ENCODE measurements around the gene TBRG4.
"Not testable (repeated sequence)": the region's sequence is repeated elsewhere in the genome, so short reads cannot be mapped to it uniquely, and the experiment has no call there.

TBRG4 gene

GRCh38 chr7:45116048-45116447 lies 4.6 kb upstream of the TBRG4 start:
- no peak for DNase-seq (ENCODE audit: low spot score)

GRCh38 chr7:45114926-45115325 lies 3.4 kb upstream of the TBRG4 start:
- no peak for DNase-seq (ENCODE audit: low spot score)

GRCh38 chr7:45114257-45114656 lies 2.8 kb upstream of the TBRG4 start:
- not testable (repeated sequence) for DNase-seq (ENCODE audit: low spot score)

GRCh38 chr7:45112648-45113047 lies 1.2 kb upstream of the TBRG4 start:
- DNase-seq (ENCODE audit: low spot score): no peak

- DNase-seq (ENCODE audit: low spot score): no peak
These were observed 2.6 kb downstream of the TBRG4 start for GRCh38 chr7:45108863-45109262.

- no peak for DNase-seq (ENCODE audit: low spot score)
These were observed 4.1 kb downstream of the TBRG4 start for GRCh38 chr7:45107356-45107755.

GRCh38 chr7:45106820-45107219 lies 4.7 kb downstream of the TBRG4 start:
- DNase-seq (ENCODE audit: low spot score): no peak

- DNase-seq (ENCODE audit: low spot score): peak; percentile 13
These were observed 5.8 kb downstream of the TBRG4 start for GRCh38 chr7:45105588-45106188.

- DNase-seq (ENCODE audit: low spot score): peak; percentile 28
These were observed 6.5 kb downstream of the TBRG4 start for GRCh38 chr7:45104844-45105587.

- DNase-seq (ENCODE audit: low spot score): peak; percentile 18
These were observed 7.3 kb downstream of the TBRG4 start for GRCh38 chr7:45103958-45104843.

GRCh38 chr7:45102785-45103712 lies 8.4 kb downstream of the TBRG4 start:
- peak; percentile 20 for DNase-seq (ENCODE audit: low spot score)

- DNase-seq (ENCODE audit: low spot score): peak; percentile 15
These were observed 9.7 kb downstream of the TBRG4 start for GRCh38 chr7:45101748-45102147.

- DNase-seq (ENCODE audit: low spot score): peak; percentile 16
These were observed 10.6 kb downstream of the TBRG4 start for GRCh38 chr7:45100761-45101480.

- peak; percentile 22 for DNase-seq (ENCODE audit: low spot score)
These were observed 11.4 kb downstream of the TBRG4 start for GRCh38 chr7:45099891-45100760.

GRCh38 chr7:45098983-45099839 lies 12.3 kb downstream of the TBRG4 start:
- DNase-seq (ENCODE audit: low spot score): peak; percentile 24

GRCh38 chr7:45092931-45093235 lies 18.6 kb downstream of the TBRG4 start:
- no peak for DNase-seq (ENCODE audit: low spot score)

- peak; percentile 14 for DNase-seq (ENCODE audit: low spot score)
These were observed 19.2 kb downstream of the TBRG4 start for GRCh38 chr7:45092100-45092930.

GRCh38 chr7:45089341-45089891 lies 22.1 kb downstream of the TBRG4 start:
- DNase-seq (ENCODE audit: low spot score): peak; percentile 89

Data from D341Med (cell line).